Stimulated activated CD4-positive, alpha-beta T cell treated with anti-CD3 and anti-CD28 coated beads, TNF-alpha, amount 100 ng/mL, for 24 hours (primary cell): ENCODE data around the gene SNTG2.
"Not testable (repeated sequence)": the region's sequence is repeated elsewhere in the genome, so short reads cannot be mapped to it uniquely, and the experiment has no call there.

Experiments
- DNase-seq, 3 experiments: peaks; one replicate each; pipeline ENCODE4 v3.0.0-alpha.2; 2020; ENCODE audit warnings: low read depth in 3 of 3

Gene SNTG2

DNA sequence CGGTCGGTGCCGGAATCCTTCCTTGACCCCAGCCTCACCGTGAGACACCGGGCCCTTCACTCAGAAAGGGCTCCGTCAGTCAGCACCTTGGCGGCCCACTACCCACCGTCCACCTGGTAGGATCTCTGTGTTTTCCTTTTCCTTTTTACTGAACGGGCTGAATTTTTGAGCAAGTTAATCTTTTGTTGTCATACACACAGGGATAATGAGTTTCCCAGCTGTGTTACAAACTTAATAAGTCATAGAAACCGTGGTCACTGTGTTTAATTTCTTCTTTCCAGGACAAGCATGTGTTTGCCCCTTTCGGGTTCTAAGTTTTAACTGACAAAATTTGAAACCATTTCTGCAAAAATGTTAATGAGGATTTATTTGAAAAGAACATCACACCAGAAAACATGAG is 423.6 kb downstream of the SNTG2 start:
- DNase-seq, result no peak

DNA sequence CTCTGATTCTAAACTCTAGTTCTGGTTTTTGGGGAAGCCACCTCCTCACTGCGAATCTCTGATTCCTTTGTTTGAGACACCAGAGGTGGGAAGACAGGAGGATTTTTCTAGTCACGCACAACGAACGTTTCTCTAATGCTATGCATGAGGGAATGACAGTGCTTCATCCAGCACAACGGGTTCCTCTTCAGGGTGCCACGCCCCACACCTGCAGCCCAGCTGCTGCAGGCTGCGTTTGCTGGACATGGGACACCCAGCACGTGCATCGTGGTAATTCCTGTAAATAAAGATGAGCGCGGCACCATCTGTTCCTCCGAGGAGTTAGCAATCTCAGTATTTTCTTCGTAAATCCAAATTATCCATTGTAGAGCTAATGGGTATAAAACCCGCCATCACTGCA is 425.1 kb downstream of the SNTG2 start:
- no peak for DNase-seq

DNA sequence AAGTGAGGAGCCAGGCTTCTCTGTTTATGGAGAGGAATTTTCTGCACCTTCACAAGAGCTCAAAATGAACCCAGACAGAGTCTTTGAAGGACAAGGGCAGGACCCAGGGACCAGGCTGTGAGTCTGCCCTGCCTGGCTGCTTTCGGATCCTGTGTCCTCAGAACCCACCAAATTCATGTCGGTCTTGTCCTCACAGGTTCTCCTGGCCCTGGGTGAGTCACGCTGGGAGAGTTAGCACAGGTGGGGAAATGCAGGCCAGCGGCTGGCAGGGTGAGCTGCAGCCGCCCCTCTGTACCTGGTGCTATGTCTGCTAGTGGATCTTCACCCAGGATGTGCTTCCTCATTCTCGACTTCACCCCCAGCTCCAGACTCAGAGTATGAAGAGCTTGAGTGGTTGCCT is 426.8 kb downstream of the SNTG2 start:
- no peak for DNase-seq

DNA sequence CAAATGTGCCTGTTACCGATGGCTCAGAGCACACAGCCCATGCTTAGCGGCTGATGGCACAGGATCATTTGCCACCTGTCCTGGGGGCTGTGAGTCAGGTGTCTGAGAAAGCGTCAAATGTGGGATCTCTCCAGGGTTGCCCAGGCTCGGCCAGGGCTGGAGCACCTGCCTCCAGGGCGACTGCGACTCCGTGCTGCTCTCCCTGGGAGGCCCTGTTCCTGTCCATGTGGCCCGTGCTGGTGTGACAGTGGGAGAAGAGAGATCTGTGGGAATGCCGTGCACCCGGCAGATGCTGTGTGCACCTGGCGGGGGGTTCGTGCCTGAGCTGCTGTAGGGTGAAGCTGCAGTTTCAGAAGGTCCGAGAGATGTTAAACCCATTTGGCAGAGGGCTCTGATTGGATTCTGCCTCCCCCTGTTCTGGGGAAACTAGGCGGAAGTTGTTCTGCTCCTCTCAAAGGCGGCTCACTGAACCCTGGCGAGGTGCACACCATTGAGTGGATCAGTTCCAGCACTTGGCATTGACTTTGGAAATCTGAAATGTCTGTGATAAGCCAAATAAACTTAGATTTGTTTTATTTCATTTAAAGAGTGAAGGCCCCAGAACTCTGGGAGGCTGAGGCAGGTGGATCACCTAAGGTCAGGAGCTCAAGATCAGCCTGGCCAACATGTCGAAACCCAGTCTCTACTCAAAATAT is 428.0 kb downstream of the SNTG2 start:
- no peak for DNase-seq

DNA sequence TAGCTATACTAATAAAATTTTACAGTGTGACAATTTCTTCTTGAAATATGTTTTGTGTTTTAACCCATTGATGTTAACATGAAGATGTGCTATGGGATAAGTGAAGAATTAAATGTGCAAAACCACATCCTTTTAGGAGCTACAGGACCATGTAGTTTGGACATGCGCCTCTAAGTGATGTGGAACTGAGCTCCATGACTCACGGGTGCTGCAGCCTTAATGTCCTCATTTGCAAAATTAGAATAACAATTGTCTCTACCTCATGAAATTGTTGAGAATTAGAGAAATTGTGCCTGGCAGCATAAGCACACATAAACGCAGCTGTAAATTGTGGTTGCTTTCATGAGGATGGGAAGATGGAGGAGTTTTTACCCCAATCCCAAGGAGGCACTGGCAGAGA is 431.0 kb downstream of the SNTG2 start:
- no peak for DNase-seq

DNA sequence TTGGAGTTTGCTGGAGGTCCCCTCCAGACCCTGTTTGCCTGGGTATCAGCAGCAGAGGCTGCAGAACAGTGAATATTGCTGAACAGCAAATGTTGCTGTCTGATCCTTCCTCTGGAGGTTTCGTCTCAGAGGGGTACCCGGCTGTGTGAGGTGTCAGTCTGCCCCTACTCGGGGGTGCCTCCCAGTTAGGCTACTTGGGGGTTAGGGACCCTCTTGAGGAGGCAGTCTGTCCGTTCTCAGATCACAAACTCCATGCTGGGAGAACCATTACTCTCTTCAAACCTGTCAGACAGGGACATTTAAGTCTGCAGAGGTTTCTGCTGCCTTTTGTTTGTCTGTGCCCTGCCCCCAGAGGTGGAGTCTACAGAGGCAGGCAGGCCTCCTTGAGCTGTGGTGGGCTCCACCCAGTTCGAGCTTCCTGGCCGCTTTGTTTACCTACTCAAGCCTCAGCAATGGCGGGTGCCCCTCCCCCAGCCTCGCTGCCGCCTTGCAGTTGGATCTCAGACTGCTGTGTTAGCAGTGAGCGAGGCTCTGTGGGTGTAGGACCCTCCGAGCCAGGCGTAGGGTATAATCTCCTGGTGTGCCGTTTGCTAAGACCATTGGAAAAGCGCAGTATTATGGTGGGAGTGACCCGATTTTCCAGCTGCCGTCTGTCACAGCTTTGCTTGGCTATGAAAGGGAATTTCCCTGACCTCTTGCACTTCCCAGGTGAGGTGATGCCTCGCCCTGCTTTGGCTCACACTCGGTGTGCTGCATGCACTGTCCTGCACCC is 437.5 kb downstream of the SNTG2 start:
- DNase-seq, result not testable (repeated sequence)

DNA sequence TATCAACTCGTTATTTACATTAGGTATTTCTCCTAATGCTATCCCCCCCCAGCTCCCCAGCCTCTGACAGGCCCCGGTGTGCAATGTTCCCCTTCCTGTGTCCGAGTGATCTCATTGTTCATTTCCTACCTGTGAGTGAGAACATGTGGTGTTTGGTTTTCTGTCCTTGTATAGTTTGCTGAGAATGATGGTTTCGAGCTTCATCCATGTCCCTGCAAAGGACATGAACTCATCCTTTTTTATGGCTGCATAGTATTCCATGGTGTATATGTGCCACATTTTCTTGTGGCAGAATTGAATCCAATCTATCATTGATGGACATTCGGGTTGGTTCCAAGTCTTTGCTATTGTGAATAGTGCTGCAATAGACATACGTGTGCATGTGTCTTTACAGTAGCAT is 439.5 kb downstream of the SNTG2 start:
- not testable (repeated sequence) for DNase-seq

DNA sequence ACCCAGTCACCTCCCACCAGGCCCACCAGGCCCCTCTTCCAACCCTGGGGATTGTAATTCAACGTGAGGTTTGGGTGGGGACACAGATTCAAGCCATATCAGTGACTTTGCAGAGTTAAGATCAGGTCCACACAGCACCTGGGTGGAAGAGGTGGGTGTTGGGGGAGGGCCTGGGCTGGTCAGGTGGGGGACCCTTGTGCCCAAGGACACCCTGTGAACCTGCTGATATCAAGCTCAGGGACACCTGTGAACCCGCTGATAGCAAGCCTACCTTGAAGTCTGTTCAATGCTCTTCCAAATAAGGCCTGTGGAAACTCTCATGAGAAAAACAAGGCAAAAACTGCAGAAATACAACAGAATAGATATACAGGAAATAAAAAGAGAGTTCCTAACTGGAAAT is 442.7 kb downstream of the SNTG2 start:
- no peak for DNase-seq

DNA sequence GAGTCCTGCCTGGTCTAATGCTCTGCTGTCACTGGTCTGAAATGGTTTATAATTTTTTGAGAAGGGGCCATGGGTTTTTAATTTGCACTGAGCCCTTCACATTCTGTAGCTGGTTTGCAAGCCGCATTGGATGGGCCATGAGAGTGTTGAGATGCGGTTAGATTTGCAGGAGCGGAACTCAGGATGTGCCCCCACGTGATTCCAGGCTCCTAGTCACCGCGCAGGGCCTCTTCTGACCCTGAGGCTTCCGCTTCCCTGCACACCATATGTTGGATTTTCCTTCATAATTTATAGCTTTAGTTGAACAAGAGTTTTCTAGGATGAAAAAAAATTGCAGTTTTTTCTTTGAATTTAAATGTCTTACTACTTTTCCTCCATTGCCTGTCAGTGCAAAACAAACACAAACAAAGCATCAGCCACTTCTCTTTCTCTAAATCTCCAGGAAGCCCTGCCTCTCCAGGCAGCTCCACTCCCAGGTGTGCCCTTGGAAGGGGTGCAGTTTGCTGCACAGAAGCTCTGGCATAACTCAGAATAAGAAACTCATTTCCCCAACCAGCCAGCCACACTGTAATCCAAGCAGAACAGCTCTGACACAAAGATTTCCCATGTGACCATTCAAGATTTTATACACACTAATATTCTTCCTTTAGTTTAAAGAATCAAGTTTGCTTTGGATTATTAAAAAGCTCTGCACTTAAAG is 444.2 kb downstream of the SNTG2 start:
- DNase-seq, result no peak

DNA sequence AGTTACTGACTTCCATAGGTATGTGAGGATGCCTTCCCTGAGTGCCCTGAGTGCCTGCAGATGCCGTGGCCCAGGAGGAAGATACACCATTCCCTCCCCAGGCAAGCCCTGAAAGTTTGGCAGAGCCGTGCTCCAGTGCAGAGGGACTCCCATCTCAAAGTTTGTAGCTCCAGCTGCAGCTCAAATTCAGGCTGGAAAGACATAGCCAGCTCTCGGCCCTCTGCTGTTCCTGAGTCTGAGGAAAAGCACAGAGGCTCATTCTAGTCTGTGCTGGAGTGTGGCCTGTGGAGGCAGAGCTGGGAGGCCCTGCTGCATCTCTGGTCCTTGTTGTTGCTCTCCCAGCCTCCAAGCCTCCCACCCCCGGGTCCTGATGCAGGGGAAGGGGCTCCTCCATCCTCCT is 446.7 kb downstream of the SNTG2 start:
- no peak for DNase-seq

DNA sequence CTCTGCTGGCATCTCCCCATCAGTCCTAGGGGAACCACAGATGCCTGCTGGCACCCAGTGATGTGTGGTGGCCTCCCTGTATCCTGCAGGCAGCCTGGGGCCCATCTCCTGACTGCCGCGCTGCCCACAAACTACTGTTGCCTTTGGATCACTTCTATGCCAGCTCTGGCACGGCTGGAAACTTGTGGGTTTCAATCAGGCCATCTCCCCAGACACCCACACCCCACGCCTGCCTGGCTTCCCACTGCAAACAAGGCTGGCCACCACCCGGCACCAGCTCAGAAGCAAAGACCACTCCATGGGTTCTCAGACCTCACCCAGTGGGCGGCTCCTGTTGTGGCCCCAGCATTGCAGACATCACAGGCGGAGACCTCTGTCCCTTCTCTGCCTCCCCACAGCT is 447.5 kb downstream of the SNTG2 start:
- DNase-seq, result no peak

DNA sequence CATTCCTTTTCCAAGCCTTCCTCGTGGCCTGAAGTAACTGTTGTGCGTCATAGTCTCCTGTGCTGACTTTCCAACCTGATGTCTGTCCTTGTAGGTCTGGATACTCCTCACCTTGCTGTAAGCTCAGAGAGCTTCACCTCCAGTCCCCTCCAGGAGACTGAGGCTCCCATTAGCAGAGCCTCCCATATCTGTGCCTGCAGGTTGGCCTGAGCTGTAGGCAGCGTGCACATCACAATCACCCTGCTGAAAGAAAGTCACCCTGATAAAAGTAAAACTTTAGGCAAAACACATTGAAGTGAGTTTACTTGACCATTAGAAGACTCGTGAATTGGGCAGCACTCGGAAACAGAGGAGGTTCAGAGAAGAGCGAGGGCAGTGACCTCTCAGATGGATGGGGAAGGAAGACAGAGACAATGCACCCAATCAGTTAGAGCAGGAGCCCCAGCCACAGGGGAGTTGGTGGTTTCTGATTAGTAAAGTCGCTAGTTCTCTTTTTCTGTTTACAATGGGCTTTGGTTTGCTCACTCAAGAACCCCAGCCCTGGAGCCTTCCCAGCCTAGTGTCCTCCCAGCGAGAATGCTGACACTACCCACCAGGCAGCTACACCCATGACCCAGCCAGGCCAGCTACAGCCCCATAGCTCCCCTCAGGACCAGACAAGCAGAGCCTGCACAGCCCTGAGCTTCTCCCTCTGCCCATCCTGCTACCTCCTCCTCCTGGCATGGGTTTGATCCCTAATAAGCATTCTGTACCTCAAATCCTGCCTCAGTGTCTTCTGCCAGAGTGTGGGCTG is 450.5 kb downstream of the SNTG2 start:
- DNase-seq, result no peak

DNA sequence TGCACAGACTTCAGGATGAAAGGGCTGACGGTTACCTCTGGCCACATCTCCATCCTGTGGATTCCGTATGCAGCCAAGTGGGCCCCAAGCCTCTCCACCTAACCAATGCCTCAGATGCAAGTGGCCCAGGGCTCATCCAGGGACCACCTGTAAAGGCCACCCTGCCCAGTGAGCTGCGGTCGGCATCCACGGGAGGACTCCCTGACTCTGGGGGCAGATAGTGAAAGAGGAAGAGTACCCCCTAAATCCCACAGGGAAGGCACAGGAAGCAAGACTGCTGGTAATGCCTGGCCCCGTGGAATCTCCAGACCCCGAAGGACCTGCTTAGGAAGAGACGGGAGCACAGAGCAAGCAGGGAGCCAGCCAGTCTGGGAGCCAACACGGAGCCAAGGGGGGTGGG is 451.4 kb downstream of the SNTG2 start:
- DNase-seq, result no peak

DNA sequence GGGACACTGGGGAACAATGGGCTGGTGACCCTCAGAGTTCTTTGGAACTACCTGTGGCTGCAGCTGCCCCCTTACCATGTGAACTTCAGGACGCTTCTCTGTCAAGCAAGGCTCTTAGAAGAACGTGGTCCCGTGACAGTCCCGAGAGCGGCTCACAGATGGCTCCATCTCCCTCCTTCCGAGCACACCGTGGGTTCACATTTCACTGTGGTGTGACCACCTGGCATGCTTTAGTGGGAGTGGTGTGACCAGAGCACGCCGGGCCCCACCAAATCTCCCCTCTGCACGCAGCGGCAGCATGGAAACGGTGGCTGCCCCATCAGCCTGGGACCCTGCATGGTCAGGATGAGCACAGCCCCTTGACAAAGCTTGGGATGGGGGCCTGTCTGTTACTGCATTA is 452.9 kb downstream of the SNTG2 start:
- DNase-seq, result no peak

DNA sequence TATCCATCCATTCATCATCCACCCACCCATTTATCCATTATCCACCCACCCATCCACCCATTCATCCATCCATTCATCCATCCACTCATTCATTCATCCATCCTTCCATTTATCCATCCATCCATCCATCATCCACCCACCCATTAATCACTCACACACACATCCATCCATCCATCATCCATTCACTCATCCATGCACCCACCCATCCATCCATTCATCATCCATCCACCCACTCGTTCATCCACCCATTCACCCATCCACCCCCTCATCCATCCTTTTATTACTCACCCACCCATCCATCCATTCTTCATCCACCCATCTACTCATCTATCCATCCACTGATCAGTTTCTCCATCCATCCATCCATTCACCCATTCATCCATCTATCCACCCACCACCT is 454.5 kb downstream of the SNTG2 start:
- no peak for DNase-seq

DNA sequence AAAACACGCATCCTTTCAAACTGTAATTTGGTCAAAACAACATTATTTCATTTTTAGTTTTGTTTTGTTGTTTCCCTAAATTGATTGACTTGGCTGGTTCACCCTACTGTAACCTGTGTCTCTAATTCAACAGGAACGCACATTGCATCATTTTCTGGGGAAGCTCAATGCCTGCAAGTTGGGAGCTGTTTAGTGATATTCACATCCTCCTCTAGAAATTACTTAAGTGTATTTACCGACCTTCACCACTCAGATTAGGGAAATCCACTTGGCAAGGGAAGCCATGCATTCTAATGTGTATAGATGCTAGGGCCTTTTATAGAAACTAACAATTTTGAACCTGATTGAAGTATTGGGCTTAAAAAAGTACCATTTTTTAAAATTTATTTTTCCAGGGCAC is 455.3 kb downstream of the SNTG2 start:
- DNase-seq, result no peak

DNA sequence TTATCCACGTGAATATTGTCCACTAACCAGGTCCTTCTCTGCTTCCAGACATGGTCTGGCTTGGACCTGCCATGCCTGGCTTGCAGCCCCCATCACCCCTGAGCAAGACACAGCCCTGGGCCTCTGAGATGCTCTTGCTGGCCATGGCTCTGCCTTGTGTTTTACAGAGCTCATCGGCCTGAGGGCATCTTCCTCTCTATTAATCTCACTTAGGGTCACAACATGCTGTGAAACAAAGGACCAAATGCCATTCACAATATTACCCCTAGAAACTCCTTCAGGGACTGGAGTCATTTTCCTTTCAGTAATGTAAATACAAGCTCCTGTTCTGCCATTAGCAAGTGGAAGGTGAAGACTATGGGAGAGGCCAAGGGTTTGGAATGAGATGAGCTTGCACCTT is 455.8 kb downstream of the SNTG2 start:
- no peak for DNase-seq

DNA sequence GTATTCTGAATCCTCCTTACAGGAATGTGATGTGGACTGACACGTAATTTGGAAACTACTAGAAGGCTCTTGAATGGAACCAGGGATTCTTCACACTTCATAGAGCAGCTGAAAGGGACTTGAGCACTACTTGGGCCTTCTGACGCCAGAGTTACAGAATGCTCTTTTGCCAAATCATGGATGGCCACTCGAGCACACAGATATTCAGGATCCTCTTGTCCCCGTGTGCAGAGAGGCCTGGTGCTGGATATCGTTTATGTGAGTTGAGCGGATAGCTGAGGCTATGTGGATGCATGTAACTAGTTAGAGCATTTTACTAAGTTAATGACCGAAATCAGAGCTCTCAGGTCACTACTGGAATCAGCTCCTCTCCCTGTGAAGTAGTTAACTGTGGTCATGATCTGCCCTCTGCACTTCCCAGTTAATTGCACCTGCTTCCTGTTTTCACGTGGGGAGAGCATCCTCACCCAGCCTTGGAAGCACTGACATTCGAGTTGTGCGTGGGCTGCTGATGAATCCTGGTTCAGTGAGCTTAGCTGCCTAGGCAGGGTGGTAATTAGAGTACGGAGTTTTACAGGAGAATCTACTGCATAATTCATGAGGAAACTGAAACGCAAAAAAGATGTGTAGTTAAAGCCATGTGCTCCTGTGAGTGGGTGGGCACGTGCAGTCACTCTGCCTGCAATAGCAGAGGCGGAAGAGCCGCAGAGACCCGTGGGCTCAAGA is 457.5 kb downstream of the SNTG2 start:
- DNase-seq, result no peak

DNA sequence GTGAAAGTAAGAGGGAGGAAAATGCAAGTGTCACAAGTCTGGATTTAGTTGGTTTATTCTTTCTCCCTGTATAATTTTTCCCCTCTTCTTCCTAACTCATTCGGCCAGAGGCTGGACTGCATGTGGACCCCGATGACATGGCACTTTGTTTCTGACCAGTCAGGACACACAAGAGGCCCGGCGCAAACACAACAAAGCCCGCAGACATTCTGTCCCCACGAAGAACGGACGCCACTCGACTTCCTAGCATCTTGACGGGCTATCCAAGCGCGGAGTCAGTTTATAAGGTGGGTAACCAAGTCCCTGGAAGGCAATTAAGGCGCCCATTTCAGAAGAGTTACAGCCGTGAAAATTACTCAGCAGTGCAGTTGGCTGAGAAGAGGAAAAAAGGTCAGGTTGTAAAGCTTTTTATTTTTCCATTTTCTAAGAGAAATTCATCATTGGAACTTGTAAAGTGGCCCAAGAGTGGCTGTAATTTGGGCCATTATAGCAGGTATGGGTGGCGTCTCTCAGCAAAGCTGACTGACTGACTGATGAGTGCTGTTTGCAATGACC is 462.6 kb downstream of the SNTG2 start, which contains the start of gene TPO:
Gene TPO (plus strand): TSS at position 308 of the 555 bp plus-strand sequence. CDS start 946 bp downstream, outside the sequence.
- no peak for DNase-seq

DNA sequence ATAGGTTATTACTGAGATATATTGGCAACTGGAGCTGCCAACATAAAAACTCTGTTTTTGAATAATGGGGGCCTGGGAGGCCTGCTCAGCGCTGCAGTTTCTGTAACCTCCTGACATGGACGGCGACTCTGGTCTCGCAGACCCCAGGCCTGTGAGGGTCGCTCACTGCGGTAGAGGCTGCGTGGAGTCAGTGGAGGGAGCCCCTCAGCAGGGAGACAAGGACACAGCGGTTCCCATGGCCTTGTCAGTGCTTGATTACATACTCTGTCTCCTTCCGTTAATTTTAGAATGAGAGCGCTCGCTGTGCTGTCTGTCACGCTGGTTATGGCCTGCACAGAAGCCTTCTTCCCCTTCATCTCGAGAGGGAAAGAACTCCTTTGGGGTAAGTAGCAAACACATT is 463.5 kb downstream of the SNTG2 start:
- no peak for DNase-seq

DNA sequence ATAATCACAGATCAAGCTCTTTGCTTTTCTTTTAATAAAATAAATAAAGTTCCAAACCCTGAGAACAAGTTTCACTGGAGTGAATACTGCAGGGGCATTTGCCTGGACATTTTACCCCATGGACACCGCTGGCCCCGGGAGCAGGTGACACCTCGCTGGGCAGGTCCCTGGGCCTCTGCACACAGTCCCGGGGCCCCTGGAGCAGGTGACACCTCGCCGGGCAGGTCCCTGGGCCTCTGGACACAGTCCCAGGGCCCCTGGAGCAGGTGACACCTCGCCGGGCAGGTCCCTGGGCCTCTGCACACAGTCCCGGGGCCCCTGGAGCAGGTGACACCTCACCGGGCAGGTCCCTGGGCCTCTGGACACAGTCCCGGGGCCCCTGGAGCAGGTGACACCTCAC is 464.3 kb downstream of the SNTG2 start:
- not testable (repeated sequence) for DNase-seq
